Measurements from ENCODE around the gene BICD1. TPM values are rescaled to one million over a fixed set of nuclear protein-coding genes. Genes with fewer than 3 reads are reported as not detected.

Gene BICD1
- total RNA-seq, 4 donors from 2014 or later, result 1.5 to 4.5 (median 2.4) TPM

DNA sequence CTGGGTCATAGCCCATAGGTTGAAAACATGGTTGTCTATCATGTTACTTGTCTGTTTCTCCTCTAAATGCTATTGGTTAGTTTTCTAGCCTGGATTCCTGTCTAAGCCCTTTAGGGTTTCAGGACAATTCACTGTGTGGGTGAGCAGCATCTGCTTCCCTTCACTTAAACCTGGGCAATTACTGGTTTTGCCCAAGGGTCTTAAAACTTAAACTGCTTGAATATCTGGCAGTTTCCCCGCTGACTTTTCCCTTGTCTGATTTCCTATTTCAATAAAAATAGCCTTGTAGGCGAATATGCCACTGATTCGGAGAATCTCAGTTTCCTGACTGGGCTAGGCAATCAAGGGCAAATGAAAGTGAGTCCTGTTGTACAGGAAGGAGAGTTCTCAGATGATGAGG lies 154.0 kb downstream of the BICD1 start:
- TF ChIP-seq, protein P1, sequence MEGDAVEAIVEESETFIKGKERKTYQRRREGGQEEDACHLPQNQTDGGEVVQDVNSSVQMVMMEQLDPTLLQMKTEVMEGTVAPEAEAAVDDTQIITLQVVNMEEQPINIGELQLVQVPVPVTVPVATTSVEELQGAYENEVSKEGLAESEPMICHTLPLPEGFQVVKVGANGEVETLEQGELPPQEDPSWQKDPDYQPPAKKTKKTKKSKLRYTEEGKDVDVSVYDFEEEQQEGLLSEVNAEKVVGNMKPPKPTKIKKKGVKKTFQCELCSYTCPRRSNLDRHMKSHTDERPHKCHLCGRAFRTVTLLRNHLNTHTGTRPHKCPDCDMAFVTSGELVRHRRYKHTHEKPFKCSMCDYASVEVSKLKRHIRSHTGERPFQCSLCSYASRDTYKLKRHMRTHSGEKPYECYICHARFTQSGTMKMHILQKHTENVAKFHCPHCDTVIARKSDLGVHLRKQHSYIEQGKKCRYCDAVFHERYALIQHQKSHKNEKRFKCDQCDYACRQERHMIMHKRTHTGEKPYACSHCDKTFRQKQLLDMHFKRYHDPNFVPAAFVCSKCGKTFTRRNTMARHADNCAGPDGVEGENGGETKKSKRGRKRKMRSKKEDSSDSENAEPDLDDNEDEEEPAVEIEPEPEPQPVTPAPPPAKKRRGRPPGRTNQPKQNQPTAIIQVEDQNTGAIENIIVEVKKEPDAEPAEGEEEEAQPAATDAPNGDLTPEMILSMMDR (IDR thresholded peaks at IDR 0.05), result no peak
- no peak for TF ChIP-seq POLR2A (IDR thresholded peaks at IDR 0.05)
- intact Hi-C loops (cut with DNase I; ENCODE audit: low total_unique reads), result no loop called here
- 75 to 78% methylated on average over 3 of the region's 3 CpGs for WGBS, 2 donors
- H3K4me3 ChIP-seq (ENCODE audit: low read depth, poor library complexity, severe bottlenecking), result no peak overlapping the region
- DNase-seq (ENCODE audit: low spot score in 2 of 2), result no peak

DNA sequence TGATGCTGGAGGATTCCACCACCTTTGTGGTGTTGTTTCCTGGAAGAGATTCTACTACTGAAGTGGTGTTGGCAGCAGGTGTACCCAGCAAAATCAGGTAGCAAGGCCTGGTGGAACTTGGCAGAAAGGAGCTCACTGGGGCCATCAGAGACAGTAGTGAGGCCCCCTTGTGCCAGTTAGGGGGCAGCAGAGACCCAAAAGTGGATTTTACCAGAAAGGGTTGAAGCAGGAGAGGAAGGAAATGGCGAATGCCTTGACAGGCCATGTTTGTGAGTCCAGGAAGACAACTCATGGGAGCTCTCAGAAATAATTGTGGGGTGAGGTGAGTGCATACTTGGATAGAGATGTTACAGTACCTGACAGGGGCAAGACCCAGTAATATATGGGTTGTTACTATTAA lies 155.0 kb downstream of the BICD1 start:
- no peak for DNase-seq (ENCODE audit: low spot score in 2 of 2)
- TF ChIP-seq, protein P1 (IDR thresholded peaks at IDR 0.05), result no peak
- no peak for TF ChIP-seq POLR2A (IDR thresholded peaks at IDR 0.05)

DNA sequence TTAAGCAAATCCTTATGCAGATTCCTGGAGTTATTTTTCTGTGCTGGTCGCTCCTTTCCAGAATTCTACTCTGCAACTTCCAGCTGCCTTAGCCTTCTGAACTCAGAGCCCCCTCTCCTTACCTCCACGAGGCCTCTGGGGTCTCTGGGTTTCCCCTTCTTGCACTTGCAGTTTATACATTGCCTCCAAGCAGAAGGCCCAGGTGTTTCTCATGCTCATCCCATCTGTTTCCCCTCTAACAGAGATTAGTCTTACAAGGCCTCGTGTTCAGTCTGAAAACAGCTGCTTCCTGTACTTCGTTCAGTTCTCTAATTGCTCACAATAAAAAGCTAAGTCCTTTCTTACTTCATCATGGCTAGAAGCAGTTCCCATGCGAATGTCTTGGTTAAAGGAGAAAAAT lies 158.3 kb downstream of the BICD1 start:
- no peak for TF ChIP-seq POLR2A (IDR thresholded peaks at IDR 0.05)
- TF ChIP-seq, protein P1 (IDR thresholded peaks at IDR 0.05), result no peak
- WGBS, 2 donors, result 40 to 42% methylated on average over 5 of the region's 5 CpGs
- no peak overlapping the region for H3K4me3 ChIP-seq (ENCODE audit: low read depth, poor library complexity, severe bottlenecking)
- no peak for DNase-seq (ENCODE audit: low spot score in 2 of 2)
- intact Hi-C loops (cut with DNase I; ENCODE audit: low total_unique reads), result no loop called here

More for the DNA sequence above, 155.0 kb downstream of the BICD1 start:
- no peak overlapping the region for H3K4me3 ChIP-seq (ENCODE audit: low read depth, poor library complexity, severe bottlenecking)
- intact Hi-C loops (cut with DNase I; ENCODE audit: low total_unique reads), result no loop called here
- 100% methylated on average over 1 of the region's 1 CpG for WGBS, 2 donors

DNA sequence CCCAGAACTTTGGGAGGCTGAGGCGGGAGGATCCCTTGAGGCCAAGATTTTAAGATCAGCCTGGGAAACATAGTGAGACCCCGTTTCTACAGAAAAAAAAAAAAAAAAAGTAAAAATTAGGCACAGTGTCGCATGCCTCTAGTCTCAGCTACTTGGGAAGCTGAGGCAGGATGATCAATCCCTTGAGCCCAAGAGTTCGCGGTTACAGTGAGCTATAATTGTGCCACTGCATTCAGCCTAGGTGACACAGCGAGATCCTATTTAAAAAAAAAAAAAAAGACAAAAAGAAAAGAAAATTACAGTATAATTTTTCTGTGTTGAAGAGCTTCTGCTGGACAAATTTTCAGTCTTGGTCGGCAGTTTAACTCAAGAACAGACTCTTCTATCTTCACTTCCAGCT lies 158.8 kb downstream of the BICD1 start:
- intact Hi-C loops (cut with DNase I; ENCODE audit: low total_unique reads), result no loop called here
- TF ChIP-seq, protein P1 (IDR thresholded peaks at IDR 0.05), result no peak
- no peak for TF ChIP-seq POLR2A (IDR thresholded peaks at IDR 0.05)
- DNase-seq (ENCODE audit: low spot score in 2 of 2), result no peak
- no peak overlapping the region for H3K4me3 ChIP-seq (ENCODE audit: low read depth, poor library complexity, severe bottlenecking)
- 70 to 76% methylated on average over 7 of the region's 7 CpGs for WGBS, 2 donors

DNA sequence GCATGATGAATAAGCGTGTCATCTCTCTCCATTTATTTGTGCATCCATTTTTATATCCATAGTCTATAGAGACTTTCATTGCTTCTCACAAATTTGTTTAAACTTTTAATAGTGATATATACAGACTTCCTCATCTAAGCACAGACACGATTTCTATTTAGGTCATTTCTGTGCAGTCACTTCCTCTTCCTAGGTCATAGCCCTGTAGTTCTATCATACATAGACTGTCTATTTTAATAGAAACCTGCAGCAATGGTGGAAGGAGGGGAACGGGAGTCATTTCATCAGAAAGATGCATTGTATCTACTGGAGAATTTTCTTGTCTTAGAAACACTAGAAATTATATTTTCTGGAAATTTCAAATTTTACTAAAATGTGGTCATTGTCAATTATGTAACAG lies 159.3 kb downstream of the BICD1 start:
- 68 to 76% methylated on average over 3 of the region's 3 CpGs for WGBS, 2 donors
- TF ChIP-seq POLR2A (IDR thresholded peaks at IDR 0.05), result no peak
- TF ChIP-seq, protein P1 (IDR thresholded peaks at IDR 0.05), result no peak
- no peak overlapping the region for H3K4me3 ChIP-seq (ENCODE audit: low read depth, poor library complexity, severe bottlenecking)
- no peak for DNase-seq (ENCODE audit: low spot score in 2 of 2)
- intact Hi-C loops (cut with DNase I; ENCODE audit: low total_unique reads), result no loop called here

DNA sequence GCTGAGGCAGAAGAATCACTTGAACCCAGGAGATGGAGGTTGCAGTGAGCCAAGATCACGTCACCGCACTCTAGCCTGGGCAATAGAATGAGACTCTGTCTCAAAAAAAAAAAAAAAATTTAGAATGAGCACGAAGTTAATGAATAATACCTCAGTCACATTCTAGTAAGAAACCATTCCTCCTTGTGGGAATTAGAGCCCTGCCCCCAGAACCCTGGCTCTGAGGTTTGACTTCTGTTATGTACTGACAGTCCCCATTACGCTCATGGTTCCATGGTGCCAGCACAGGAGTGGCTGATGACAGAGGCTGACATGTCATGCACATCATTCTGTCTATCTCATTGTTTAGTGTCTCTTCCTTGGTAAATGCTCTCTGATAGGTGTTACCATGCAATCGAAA lies 160.1 kb downstream of the BICD1 start:
- DNase-seq (ENCODE audit: low spot score in 2 of 2), result no peak
- no peak overlapping the region for H3K4me3 ChIP-seq (ENCODE audit: low read depth, poor library complexity, severe bottlenecking)
- WGBS, 2 donors, result 90 to 92% methylated on average over 5 of the region's 5 CpGs
- TF ChIP-seq, protein P1 (IDR thresholded peaks at IDR 0.05), result no peak
- TF ChIP-seq POLR2A (IDR thresholded peaks at IDR 0.05), result no peak
- intact Hi-C loops (cut with DNase I; ENCODE audit: low total_unique reads), result no loop called here
